Osteocyte (in vitro differentiated cells): ENCODE measurements around the gene TBXA2R. TPM values are rescaled to one million over a fixed set of nuclear protein-coding genes. Genes with fewer than 3 reads are reported as not detected.
"Not testable (repeated sequence)": the region's sequence is repeated elsewhere in the genome, so short reads cannot be mapped to it uniquely, and the experiment has no call there.

Experiments used
- DNase-seq: peaks from one replicate; pipeline ENCODE4 v3.0.0; 2021; ENCODE audit warnings: mixed read lengths; ENCODE audit not compliant: unreplicated experiment; ENCODE audit errors: extremely low spot score
- H3K27ac Mint-ChIP-seq: one replicate; pipeline ENCODE4 v1.8.0; 2021; ENCODE audit warnings: mild to moderate bottlenecking, mixed read lengths; ENCODE audit not compliant: unreplicated experiment
- H3K27me3 Mint-ChIP-seq: one replicate; pipeline ENCODE4 v1.8.0; 2021; ENCODE audit warnings: mixed read lengths; ENCODE audit not compliant: unreplicated experiment
- H3K36me3 Mint-ChIP-seq: one replicate; pipeline ENCODE4 v1.8.0; 2021; ENCODE audit warnings: mixed read lengths; ENCODE audit not compliant: unreplicated experiment
- H3K4me1 Mint-ChIP-seq: one replicate; pipeline ENCODE4 v1.8.0; 2021; ENCODE audit warnings: mixed read lengths; ENCODE audit not compliant: unreplicated experiment
- H3K4me3 Mint-ChIP-seq: one replicate; pipeline ENCODE4 v1.8.0; 2021; ENCODE audit warnings: mild to moderate bottlenecking, moderate library complexity, mixed read lengths; ENCODE audit not compliant: unreplicated experiment
- H3K9me3 Mint-ChIP-seq: one replicate; pipeline ENCODE4 v1.8.0; 2021; ENCODE audit warnings: mixed read lengths; ENCODE audit not compliant: unreplicated experiment
- CTCF ChIP-seq: fragments of 200-600 bp; sonication (generic); IDR thresholded peaks from 2 replicates; pipeline ENCODE4 v1.5.0; 2021; ENCODE audit warnings: antibody characterized with exemption, mild to moderate bottlenecking, moderate library complexity
- total RNA-seq: library from RNA; stranded (reverse); gene quantifications from 2 replicates; pipeline ENCODE4 v1.2.1, GENCODE V29; 2021

Gene TBXA2R
- total RNA-seq, 1 donor from 2014 or later: 0.30 TPM

- no peaks in the 10 kb centered on the region for H3K27me3 Mint-ChIP-seq
Measured at GRCh38 chr19:3653081-3653795, 46.6 kb upstream of the TBXA2R start.

GRCh38 chr19:3652422-3652821, 45.7 kb upstream of the TBXA2R start:
- Mint-ChIP-seq H3K36me3 (peaks cover 10% of the 10 kb centered on the region), H3K9me3 (no peaks in the 10 kb centered on the region), H3K4me3 (no peak overlapping the region), H3K27me3 (no peaks in the 10 kb centered on the region), H3K4me1 (peaks cover 7% of the 10 kb centered on the region), H3K27ac (no peak overlapping the region)
- TF ChIP-seq CTCF: no peak
- DNase-seq: no peak

More at GRCh38 chr19:3653081-3653795, 46.6 kb upstream of the TBXA2R start:
- H3K4me3 Mint-ChIP-seq: no peak overlapping the region
- H3K27ac Mint-ChIP-seq: no peak overlapping the region
- TF ChIP-seq CTCF: no peak
- H3K36me3 Mint-ChIP-seq: peaks cover 13% of the 10 kb centered on the region
- no peak for DNase-seq
- peaks cover 7% of the 10 kb centered on the region for H3K4me1 Mint-ChIP-seq
- no peaks in the 10 kb centered on the region for H3K9me3 Mint-ChIP-seq

GRCh38 chr19:3651684-3652083, 45.0 kb upstream of the TBXA2R start:
- DNase-seq: no peak
- Mint-ChIP-seq H3K36me3 (peaks cover 4% of the 10 kb centered on the region), H3K27ac (no peak overlapping the region), H3K27me3 (no peaks in the 10 kb centered on the region), H3K9me3 (no peaks in the 10 kb centered on the region), H3K4me3 (no peak overlapping the region), H3K4me1 (peaks cover 7% of the 10 kb centered on the region)
- no peak for TF ChIP-seq CTCF

- Mint-ChIP-seq H3K27me3 (no peaks in the 10 kb centered on the region), H3K27ac (no peak overlapping the region), H3K4me3 (no peak overlapping the region), H3K36me3 (peaks cover 1% of the 10 kb centered on the region), H3K9me3 (no peaks in the 10 kb centered on the region), H3K4me1 (no peaks in the 10 kb centered on the region)
- DNase-seq: no peak
- no peak for TF ChIP-seq CTCF
Measured at GRCh38 chr19:3649888-3650287, 43.2 kb upstream of the TBXA2R start.

DNA sequence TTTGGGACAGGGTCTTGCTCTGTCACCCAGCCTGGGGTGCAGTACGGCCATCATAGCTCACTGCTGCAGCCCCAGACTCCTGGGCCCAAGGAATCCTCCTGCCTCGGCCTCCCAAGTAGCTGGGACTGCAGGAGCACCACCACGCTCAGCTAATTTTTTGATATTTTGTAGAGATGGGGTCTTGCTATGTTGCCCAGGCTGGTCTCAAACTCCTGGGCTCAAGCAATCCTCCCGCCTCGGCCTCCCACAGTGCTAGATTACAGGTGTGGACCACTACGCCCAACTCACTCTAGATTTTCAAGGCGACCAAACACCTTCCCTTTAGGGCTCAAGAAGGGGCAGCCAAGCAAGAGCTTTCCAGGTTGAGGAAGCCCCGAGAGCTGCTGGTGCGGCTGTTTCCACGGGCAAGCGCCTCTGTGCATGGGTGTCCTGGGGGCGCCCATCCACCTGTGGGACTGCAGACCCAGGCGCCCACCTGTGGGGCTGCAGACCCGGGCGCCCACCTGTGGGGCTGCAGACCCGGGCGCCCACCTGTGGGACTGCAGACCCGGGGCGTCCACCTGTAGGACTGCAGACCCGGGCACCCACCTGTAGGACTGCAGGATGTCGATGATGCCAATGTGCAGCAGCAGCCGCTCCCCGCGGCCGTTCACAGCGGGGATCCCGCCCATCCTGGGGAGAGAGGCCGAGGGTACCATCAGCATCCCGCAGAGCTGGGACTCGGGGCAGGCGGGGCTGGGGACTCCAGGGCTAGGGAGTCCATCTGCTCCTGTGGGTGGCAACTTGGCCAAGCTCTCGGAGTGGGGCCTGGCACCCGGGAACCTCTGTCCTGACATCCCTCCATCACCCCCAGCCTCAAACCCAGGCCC, 41.6 kb upstream of the TBXA2R start:
- Mint-ChIP-seq H3K4me3 (no peak overlapping the region), H3K4me1 (no peaks in the 10 kb centered on the region), H3K27ac (no peak overlapping the region), H3K36me3 (peaks cover 1% of the 10 kb centered on the region), H3K9me3 (no peaks in the 10 kb centered on the region), H3K27me3 (no peaks in the 10 kb centered on the region)
- TF ChIP-seq CTCF: no peak
- DNase-seq: no peak

DNA sequence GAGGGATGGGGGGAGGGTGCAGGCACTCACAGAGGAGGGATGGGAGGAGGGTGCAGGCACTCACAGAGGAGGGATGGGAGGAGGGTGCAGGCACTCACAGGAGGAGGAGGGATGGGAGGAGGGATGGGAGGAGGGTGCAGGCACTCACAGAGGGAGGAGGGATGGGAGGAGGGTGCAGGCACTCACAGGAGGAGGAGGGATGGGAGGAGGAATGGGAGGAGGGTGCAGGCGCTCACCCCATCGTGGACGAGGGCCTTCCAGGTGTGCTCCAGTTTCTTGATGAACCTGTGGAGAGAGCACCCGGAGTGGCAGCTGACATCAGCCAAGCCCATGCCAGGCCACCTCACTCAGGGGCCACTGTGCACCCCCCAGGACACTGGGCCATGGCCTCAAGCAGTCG, 40.4 kb upstream of the TBXA2R start:
- not testable (repeated sequence) for H3K9me3 Mint-ChIP-seq, H3K27ac Mint-ChIP-seq, H3K4me3 Mint-ChIP-seq, DNase-seq, H3K27me3 Mint-ChIP-seq, H3K4me1 Mint-ChIP-seq, H3K36me3 Mint-ChIP-seq
